COLO829 (cell line): ENCODE data around the gene VGLL2.

Experiments
- DNase-seq: peaks from one replicate; pipeline ENCODE4 v3.0.0; 2012; ENCODE audit warnings: low spot score

VGLL2 gene

DNA sequence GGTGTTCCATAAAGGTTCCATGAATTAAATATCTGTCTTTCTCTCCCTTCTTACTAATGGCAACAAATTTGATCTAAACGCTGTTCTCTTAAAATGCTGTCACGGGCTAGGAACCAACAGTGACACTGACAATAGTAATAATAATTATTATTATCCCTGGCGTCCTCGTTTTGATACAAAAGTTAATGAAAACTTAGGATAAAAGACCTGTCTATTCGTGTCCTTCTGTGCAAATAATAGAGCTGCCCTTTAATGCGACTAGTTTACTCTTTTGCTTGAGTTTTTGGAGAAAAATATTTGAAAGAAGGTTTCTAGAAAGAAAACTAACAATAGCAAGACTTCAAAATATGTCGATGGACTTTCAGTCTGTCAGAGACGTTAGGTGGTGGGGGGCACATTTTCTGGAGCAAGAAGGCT lies 4.3 kb downstream of the VGLL2 start:
- no peak for DNase-seq

DNA sequence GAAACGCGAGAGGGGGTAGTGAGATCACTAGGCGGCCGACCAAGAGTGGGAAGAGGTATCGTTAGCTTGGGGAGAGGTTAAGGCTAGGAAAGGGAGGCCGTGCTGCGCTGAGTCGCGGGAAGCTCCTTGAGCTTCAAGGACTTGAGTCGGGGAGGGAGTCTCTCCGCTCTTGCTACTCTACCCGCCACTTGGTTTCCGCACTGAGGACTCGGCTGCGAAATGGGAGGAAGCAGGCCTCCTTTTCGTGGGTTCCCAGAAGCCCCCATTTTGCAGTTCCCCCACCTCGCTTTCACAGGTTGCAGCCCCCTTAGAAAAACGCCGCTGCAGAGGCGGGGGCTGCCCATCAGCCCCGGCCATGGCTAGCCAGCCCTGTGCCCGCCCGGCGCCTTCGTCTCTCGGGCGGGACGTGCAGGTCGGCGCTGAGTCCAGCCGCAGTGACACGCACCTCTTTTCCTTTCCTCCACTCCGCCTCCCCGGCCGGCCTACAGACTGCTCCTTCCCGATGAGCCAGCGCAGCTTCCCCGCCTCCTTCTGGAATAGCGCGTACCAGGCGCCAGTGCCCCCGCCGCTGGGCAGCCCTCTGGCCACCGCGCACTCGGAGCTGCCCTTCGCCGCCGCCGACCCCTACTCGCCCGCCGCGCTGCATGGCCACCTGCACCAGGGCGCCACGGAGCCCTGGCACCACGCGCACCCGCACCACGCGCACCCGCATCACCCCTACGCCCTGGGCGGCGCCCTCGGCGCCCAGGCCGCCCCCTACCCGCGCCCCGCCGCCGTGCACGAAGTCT lies 4.9 kb downstream of the VGLL2 start:
- no peak for DNase-seq

DNA sequence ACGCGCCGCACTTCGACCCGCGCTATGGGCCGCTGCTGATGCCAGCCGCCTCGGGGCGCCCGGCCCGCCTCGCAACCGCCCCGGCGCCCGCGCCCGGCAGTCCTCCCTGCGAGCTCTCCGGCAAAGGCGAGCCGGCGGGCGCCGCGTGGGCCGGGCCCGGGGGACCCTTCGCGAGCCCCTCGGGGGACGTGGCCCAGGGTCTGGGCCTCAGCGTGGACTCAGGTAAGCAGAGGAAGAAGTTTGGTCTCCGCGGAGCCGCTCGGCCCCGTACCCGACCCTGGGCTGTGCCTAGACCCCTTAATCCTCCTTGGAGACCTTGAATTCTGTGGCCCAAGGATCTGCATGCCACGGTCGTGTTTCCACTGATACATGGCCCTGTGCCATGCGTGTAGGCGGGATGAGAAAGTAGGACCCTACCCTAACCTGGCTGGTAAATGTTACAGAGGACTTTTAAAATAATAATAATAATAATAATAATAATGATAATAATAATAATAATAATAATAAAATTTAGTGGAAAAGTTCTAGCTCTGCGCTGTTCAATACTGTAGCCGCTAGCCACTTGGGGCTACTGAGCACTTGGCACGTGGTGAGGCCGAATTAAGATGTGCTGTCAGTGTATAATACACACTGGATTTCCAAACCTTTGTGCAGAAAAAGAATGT lies 5.6 kb downstream of the VGLL2 start:
- DNase-seq: no peak

DNA sequence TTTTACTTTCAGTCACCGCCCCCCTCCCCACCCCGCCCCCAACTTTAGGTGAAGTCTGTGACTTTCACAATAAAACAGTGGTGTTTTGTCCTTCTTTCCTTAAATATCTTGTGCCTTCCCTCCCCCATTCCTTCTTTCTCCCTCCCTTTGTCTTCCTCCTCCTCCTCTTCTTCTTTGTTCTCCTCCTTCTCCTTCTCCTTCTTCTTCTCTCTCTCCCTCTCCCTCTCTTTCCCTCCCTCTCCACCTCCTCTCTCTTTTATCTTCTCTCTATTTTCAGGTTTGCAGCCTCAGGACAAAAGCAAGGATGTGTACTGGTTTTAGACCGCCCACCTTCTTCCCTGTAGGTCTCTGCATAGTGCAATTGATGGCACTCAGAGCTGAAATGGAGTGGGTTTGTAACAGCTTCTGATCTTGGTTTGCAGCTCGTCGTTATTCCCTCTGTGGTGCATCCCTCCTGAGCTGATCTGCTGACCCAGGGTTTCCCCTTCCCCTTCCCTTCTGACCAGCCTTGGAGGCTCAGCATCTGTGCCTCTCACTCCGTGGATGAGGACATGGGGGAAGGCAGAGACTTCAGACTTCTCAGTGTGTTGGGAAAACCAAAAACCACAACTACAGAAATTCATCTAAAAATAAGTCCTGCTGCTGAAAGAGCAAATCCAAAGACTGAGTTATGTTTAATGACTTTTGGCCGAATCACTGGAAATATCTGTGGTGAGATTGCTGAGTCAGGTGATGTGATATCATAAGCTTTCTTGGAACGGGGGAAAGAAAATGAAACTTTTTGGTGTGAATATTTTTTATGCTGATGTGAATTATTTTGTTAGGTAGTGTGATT lies 6.9 kb downstream of the VGLL2 start:
- no peak for DNase-seq

DNA sequence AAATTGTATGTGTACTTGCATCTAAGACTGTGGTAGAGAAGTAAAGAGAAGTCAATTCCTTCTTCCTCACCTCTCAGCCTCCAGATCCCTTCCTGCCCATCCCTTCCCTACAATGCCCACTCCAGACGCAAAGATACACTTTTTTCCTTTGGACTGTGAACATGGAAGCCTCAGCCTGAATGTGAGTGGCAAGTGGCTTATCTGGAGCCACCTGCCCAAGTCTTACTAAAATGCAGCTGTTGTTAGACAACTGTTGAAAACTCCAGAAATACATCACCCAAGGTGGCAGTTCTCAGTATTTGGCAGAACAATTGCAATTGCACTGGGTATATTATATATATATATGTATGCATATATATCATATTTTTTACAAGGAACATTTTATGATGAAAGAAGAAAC lies 7.5 kb downstream of the VGLL2 start:
- DNase-seq: no peak

DNA sequence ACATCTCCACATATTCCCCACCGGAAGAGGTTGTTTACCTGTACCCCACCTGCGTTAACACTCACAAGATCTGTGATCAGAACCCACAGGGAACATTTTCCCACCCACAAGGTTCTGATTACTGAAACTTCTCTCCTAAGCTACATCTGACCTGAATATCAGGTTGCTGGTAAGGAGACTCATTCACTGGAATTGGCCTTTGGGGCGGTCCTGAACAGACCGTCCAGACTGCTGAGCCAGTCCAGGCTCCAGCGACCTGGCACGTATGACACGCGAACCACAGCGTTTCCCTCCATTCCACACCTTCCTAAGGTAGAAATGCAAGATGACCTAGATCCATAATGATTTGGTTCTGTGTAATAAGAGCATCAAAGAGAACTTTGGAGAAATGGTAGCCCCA lies 9.8 kb downstream of the VGLL2 start:
- DNase-seq: no peak

DNA sequence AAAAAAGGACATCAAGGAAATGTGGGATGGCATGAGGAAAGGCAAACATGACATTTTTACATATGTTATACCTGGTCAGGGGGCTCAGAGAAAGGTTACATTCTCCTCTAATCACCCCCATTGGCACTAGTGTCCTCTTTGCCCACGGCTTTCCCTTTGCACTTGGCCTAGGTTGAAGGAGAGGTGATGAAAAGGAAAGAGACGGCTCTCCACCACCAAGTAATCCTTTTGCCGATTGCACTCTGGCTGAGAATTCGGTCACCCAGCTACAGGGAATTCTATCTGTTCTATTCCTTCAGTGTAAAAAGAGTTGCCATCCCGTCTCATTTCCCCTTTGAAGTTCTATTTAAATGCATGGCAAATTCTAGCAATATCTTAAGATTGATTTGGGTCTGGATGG lies 10.4 kb downstream of the VGLL2 start:
- no peak for DNase-seq

DNA sequence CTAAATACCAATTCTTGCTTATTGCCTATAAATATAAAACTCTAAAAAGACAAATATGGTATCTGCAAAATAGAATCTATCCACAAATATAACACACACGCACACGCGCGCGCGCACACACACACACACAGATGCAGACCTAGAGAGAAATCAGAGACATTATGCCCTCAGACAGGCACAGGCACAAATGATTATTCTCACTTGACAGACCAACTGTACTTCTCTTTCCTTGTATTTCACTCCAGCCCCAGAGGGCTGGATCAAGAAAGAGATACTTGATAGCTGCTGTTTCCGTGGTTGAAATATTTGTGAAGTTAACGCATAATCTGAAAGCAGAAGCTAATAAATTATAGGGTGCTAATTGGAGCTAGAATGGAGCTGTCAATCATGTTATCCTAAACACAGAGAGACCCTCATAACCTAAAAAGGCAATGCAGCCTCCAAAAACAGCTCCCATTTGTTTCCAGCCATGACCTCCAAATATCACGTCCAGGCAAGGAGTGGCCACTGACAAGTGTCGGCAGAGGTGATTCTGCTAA lies 11.5 kb downstream of the VGLL2 start:
- no peak for DNase-seq

DNA sequence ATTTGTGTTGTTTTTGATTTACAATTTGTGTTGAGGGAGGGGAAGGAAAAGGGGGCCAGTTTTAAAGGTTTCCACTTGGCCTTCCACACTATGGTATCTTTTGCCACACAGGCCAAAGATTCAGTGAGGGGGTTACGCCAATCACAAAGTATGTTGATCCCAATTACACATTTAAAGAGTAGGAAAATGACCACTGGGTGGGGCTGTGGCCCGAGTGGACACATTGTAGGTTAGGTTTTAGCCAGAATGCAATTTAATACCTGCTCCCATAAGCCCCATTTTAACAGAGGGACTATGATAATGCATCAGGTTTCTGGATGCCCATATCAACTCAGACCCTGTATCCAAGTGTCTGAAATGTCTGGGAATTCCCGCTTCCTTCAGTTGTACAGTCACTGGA lies 15.6 kb downstream of the VGLL2 start:
- DNase-seq: no peak

DNA sequence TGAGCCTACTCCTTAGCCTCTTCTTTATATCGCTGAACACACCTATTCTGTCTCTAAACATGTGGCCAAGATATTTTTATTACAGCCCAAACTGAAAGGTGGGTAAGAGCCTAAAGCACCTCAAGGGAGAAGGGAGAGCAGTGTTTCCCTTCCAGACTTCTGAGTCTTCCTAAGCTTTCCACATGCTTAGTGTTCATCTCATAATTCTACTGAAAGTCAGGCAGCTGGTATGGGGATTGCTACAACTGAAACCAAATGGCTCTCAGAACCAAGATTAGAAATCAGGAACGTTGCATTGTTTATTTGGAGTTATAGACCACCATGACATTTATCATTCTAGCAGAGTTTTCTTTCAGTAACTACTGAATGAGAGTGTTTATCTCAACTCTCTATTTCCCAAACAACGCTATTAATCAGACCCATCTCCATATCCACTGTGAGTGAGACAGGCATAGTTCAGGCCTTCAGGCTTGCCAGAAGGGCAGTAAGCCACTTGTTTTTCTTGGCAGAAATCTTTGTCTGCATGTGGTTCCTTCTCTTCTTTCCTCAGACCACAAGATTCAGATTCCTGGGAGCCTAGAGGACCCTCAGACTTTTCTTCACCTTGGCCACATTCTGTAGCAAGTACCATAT lies 22.8 kb downstream of the VGLL2 start:
- DNase-seq: no peak

DNA sequence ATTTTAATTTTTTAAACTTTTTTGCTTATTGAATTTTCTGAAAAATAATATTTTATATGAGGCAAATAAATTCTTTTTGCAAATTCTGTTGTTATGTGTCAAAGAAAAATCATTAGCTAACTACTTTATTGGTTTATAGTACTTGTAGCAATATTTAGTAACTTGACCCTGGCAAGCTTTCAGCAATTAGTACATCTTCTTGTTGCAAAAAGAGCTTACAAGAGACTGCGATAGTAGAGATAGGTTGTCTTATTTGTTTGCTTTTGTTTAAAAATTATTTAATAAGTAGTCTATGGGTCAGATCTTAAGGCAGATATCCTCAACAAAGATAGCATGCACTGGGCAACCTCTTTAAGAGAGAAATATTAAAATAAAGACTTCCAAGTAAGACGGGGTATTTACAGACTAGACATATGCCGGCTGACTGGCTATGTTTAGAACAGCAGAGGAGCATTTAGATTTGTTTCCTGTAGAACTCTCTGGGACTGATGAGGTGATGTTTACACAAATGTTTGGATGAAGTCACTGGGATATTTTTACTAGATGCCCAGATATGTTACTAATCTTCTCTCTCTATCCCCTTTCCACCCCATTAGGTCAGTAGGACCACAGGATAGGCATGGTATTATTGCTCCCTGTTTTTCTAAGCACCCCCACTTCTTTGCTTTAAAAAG lies 25.0 kb downstream of the VGLL2 start:
- no peak for DNase-seq

DNA sequence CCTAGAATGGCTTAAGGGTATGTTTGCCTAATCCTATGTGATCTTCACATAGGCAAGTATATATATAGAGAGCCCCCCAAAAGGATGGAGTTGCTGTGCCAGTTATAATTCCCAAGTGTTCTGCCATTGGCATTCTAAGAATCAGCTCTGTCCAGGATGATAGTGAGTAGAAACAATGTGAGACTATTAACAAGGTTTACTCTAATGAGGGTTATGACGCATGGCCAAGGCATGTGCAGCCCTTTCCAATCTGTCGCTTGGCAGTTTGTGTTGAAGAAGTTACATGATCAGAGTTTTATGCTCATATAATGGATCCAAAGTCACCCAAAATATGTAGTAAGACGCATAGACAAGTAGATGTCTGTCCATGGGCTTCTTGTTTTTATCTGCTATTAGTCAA lies 33.6 kb downstream of the VGLL2 start:
- no peak for DNase-seq

DNA sequence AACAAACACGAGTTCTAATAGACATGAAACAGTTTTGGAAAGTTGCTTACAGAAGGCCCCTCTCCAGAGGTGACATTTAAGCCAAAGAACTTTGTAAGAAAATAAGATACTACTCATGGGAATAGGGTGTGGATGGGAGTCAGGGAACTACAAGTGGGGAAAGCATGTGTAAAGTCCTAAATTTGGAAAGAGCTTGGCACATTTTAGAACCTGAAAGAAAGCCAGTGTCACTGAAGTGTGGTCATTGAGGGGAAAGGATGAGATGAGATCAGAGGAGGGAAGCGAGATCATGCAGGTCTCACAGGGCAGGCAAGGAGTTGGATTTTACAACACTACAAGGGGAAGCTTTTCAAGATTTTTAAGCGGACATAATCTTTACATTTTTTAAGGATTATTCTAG lies 38.0 kb downstream of the VGLL2 start:
- DNase-seq: no peak

DNA sequence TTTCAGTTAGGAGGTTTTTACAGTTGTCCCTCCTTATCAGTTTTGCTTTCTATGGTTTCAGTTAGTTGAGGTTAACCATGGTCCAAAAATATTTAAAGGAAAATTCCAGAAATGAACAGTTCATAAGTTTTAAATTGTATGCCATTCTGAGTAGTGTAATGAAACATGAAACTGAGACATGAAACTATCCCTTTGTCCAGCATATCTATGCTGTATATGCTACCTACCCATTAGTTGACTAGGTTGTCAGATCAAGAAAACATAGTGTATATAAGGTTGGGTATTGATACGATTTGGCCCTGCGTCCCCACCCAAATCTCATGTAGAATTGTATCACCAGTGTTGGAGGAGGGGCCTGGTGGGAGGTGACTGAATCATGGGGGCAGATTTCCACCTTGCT lies 39.1 kb downstream of the VGLL2 start:
- no peak for DNase-seq

DNA sequence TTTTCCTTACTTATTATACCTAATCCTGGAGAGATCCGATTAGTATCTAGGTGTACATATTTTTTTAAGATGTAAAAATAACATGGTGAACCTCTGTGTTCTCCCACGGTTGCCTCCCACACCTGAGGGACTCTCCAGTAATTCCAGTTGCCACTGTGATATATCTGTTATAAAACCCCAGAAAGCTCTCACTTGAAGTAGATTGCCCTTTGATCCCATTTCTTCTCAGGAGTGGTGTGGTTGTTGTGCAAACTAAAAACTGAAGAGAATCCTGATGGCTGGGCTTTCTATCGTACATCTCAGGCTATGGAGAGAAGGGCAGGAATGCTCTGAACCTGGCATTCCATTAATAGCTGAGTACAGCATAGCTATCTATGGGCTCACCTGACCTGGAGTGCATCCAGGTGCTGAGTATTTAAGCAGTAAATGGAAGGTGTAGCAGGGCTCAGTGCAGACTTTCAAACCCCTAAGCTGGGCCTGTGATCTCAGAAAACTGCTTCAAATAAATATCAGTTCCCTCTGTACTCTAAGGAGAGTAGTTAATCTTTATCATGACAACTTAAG lies 41.0 kb downstream of the VGLL2 start:
- no peak for DNase-seq

DNA sequence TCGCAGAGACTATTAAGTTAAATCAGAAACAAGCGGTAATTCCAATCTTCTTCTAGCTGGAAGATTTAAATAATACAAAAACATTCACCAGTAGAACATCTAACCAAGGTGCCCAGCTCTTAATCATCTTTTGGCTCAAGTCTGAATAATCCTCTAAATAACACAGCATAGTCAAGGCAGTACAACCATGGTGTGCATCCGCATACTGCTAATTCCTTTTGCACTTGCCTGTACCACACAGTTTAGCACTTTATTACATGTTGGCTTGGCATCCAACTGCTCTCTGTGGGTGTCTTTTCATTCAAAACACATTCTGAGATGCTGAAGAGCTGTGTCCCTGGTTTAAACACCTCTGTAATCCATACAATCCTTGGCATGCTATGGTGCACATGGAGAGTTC lies 42.3 kb downstream of the VGLL2 start:
- no peak for DNase-seq

DNA sequence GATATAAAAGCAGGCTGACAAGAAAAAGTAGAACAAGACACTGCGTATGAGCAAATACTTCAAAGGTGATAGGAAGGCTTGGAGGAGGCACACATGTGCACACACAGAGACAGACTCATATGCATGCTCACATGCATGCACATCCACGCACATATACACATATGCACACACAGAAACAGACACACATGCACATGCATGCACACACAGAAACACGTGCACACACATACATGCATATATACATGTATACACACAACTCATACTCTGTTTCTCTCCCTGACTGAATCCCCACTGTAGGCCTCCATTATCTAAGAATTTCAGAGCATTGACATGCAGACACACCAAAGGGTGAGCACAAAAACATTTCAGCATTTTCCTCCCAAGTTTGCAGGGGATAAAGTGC lies 43.7 kb downstream of the VGLL2 start:
- DNase-seq: no peak

DNA sequence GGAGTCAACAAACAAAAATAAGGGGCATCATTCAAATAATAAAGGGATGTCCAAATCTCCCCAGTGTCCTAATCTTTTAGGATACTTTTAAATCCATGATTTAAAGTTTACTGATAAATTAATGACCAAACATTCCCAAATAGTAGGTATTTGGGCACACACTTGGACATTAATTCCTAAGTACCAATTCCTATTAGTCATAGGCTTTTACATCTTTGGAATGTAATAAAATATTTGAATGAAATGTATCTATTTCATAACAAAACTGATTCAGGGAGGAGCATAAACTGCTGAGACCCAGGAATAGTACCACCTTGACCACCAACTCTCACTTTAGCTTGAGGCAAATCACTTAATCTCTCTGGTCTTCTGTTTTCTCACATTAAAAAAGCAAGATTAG lies 44.3 kb downstream of the VGLL2 start:
- DNase-seq: no peak

DNA sequence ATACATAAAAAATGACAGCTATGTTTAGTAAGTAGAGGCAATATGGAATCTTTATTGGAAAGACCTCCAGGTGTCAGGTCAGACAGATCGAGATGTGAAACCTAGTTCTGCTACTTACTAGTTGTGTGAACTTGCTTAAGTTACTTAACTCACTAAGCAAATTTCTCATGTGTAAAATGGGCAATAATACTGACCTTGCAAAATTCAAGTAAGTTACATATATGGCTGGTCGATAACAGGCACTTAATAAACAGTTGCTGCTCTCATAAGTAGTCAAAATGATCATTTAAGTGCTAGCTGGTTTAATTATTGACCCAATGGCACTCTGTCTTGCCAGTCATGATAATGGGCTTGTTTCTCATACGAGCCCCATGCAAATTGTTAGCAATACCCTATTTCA lies 46.0 kb downstream of the VGLL2 start:
- no peak for DNase-seq

DNA sequence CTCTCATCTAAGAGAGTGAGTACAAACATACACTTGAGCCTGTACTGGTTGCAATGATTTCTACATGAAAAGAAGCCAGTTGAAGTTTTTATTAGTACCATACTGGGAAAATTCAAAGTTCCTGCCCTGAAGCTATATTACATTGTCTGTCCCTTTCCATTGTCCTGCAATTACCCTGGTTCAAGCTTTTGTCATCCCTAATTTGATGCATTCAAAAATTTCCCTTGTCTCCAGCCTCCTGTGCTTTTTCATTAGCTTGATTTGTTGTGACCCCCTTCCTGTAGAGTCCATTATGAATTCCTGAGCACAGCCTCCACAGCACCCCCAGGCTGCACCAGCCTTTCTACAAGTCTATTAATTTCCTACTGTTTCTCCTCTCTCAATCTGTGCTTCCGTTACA lies 46.4 kb downstream of the VGLL2 start:
- no peak for DNase-seq

DNA sequence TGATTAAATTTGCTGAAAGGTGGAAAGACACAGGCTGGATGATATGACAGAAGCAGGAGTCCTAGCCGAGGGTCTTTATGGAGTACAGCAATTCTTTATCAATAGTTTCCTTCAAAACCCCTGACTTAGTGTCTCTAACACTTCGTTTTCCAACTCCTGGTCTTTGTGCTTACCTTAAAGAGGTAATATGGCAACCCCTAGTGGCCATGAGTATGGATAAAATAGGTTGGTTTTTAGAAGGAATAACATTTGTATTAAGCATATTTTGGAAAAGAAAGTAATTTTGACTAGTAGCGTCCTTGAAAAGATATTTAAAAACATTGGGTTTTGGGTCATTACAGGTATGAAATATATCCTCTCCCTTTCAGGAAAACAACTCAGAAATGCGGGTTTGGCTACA lies 51.9 kb downstream of the VGLL2 start:
- peak; percentile 26 for DNase-seq
